Renal cortical epithelial cell (primary cell): ENCODE measurements around the gene OR2V2. TPM values are rescaled to one million over a fixed set of nuclear protein-coding genes. Genes with fewer than 3 reads are reported as not detected.
"Not testable (repeated sequence)": the region's sequence is repeated elsewhere in the genome, so short reads cannot be mapped to it uniquely, and the experiment has no call there.

Experiments
- DNase-seq: peaks from one replicate; pipeline ENCODE4 v3.0.0-alpha.2; 2011; ENCODE audit warnings: low read depth
- total RNA-seq: library from RNA; depleted of rRNA; stranded (reverse); fragments of >200 nt; gene quantifications from 2 replicates; pipeline ENCODE4 v1.2.3, GENCODE V29; 2014

Gene OR2V2
- not detected in 2 replicates for total RNA-seq

DNA sequence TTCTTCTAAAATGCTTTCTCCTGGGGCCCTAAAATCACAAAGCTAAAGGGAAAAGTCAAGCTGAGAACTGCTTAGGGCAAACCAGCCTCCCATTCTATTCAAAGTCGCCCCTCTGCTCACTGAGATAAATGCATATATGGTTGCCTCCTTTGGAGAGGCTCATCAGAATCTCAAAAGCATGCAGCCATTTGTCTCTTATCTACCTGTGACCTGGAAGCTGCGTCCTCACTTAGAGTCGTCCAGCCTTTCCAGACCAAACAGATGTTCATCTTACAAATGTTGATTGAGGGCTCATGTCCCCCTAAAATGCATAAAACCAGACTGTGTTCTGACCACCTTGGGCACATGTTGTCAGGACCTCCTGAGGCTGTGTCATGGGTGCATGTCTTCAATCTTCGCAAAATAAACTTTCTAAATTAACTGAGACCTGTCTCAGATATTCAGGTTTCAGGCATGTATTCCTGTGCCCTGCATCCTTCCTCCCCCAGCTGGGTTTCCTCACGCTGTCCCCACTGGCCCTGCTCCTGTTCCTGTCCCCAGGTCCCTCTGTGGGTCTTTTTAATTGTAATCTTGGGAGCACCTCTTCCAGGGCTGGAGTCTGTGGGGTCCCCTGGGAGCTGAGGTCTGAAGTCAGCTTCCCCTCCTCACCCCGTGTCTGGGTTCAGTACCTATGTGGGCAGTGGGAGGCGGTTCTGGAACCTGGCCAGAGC, at the start of gene OR2V2:
Gene OR2V2, plus strand, starts transcription at position 660 of the 710 bp plus-strand sequence. CDS start 7,357 bp downstream, outside the sequence.
- not testable (repeated sequence) for DNase-seq

DNA sequence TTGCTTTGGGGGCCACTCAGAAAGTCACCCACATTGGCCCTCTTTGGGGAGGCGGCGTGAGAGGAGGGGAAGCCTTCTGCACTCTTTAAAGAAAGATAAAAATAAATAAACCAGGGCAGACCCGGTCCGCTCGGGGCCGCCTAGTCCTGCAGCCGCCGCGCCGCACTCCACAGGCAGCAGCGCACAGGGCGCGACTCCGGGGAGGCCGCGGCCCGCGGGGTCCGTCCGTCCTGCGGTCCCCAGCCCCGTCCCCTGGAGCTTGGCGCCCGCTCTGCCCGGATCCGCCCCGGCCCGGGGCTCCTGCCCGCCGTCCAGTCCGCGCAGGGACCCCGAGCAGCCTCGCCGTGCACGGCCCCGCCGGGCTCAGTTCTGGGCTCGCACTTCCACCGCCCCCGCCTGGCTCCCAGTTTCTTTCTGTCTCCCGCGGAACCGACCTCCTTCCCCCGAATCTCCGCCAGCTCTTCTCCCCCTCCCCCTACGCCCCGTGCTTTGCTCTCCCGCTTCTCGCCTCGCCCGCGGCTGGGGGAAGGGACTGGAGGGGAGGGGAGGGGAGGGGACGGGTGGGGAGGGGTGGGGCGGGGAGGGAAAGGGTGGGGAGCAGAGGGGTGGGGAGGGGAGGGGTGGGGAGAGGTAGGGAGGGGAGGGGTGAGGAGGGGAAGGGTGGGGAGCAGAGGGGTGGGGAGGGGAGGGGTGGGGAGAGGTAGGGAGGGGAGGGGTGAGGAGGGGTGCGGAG, 49.5 kb upstream of the OR2V2 start:
- DNase-seq = not testable (repeated sequence)

DNA sequence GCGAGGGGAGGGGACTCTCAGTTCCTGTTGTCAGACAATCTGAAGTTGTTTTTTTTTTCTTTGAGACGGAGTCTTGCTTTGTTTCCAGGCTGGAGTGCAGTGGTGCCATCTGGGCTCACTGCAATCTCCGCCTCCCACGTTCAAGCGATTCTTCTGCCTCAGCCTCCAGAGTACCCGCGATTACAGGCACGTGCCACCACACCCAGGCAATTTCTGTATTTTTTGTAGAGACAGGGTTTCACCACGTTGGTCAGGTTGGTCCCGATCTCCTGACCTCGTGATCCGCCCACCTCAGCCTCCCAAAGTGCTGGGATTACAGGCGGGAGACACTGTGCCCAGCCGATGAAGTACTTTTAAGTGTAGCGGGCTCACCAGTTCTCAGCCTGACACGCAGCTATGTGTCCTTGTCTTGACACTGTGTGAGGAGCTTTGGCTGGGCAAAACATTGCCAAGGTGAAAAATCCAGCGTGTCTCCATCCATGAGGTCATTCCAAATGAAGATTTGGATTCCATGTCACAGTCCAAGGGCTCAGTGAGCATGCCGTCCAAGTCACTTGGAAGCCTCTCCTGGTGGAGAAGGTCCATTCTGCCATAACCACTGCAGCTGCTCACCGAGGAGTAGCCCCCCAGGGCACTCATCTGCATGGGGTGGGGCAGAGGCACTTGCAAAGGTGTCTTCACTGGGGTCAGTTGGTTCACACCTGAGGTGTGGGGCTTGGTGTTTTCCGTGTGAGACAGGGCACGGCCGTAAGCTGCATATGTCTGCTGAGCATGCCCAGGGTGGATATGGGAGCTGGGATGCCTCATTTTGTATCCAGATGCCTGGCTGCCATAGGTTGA, 48.4 kb upstream of the OR2V2 start:
- DNase-seq = no peak

DNA sequence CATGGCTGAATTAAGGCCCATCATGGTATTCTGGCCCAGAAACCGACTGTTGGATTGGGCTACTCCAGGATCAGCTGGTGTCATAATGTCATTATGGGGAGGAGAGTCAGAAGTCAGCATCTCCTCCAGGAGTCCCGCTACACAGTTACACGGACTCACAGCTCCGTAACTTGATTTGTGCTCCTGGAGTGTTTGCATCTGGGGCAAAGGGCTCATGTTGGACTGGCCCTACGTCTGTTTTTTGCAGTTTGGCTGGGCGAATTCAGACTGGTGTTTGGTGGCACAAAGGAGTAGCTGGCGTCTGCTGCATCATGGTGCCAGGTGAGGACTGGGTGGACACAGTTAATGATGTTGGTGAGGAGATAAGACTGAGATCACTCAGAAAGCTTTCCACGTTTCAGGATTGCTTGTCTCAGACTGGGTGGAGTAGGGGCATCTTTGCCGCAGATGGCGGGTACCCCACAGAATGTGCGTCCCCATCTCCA, 47.7 kb upstream of the OR2V2 start:
- no peak for DNase-seq

- DNase-seq = peak; percentile 7
These were observed 47.1 kb upstream of the OR2V2 start for GRCh38 chr5:181100121-181100875.

- not testable (repeated sequence) for DNase-seq
These were observed 46.2 kb upstream of the OR2V2 start for GRCh38 chr5:181101030-181101641.

- DNase-seq = not testable (repeated sequence)
These were observed 45.3 kb upstream of the OR2V2 start for GRCh38 chr5:181101930-181102674.

DNA sequence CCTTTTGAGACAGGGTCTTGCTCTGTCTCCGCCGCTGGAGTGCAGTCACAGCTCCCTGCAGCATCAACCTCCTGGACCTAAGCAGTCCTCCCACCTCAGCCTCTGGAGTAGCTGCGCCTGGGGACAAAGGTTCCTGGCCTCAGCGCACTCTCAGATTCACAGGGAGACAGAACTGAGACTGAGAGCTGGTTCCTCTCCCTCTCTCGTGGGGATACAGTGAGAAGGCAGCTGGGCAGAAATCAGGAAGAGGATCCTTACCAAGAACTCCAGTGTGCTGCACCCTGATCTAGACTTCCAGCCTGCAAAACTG, 43.2 kb upstream of the OR2V2 start:
- DNase-seq = not testable (repeated sequence)

DNA sequence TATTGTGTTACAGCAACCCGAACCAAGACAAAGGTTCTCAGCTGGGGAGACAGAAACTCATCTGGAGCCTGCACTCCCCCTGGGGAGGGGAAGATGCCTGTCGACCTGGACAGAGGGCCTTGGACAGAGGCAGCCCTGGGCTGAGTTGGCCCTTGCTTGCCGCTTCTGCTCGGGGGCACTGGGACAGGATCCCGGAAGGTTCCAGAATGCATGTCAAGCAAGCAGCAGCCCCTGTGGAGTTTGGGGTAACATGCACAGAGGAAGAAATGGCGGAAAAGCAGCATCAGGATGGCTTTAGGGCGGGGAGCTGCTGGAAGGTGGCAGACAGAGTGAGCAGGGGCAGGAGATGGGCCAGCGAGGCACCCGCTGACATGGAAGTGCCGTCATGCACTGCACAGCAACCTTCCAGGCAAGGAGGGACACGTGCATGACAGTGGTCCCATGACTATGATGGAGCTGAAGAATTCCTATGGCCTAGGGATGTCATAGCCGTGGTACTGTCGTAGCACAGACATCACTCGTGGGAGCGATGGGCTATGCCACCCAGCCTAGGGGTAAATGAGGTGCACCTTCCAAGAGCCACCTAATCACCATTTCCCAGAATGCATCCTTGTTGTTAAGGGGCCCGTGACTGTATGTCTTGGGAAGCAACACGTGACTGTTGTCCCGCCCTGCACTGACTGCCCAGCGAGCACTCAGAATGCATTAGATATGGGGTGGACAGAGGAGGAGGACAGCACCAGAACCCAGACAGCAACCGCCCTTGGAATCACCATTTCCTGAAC, 42.6 kb upstream of the OR2V2 start:
- DNase-seq = not testable (repeated sequence)

DNA sequence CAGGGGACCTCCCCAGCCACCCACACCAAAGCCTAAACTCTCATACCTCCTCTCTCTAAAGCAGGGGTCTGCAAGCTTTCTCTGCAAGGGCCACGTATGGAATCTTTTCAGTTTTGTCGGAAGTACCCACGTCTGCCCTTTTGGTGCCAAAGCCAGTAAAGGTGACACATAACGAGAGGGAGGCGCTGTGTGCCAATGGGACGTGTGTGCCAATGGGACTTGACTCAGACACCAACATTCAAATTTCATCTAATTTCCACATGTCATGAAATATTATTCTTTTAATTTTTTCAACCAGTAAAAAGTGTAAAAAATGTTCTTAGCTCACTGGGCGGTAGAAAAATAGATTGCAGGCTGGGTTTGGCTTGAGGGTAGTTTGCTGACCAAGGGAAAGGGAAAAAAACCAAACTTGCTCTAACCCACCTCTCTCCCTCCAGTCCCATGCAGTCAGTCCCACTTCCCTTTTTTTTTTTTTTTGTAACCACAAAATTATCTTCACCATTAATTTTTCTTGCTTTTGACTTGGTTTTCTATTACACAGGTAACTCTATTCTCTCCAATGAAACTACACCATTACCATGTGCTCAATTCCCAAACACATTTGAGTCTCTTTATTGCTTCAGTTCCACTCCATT, 41.9 kb upstream of the OR2V2 start:
- DNase-seq = no peak

DNA sequence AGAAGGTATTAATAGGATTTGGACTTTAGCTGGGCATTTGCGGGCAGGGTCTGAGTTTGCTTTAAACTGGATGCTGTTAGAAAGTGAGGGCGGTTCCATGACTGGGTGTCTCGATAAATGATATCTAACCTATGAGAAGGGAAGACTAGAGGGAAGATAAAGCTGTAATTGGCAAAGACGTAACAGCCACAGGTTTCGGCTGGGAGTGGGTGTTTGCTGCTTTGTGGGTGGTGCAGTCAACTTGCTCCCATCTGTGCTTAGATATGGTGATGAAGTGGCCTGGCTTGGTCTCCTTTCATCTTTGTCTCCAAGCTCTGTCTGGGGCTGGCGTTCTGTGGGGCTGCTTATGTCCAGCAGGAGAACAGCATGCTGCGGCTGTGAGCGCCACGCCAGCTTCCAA, 39.7 kb upstream of the OR2V2 start:
- DNase-seq = no peak

DNA sequence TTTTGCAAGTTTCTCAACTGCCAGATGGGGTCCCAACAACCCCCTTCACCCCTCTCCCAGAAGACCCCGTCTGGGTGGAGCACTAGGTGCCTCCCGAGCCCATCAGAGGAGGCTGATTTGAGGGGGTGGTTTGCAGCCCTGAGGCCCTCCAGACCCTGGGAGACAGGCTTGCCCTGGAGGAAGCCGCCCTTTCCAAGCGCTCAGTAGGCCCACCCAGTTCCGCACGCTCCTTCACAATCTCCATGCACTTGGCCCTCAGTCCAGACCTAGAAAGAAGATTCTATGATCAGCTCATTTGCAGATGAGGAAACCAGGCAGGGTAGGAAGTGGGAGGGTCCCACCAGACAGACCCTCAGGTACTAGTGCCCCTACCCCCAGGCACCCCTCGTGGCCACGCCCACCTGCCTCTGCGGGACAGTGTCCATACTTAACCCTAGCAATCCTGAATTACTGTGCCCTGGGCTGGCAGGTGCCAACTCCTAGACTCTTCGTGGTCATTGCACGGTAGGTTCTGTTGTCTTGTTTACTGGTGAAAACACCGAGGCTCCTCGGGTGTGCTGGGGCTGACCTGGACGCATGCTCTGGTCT, 38.7 kb upstream of the OR2V2 start:
- DNase-seq = no peak

- DNase-seq = no peak
These were observed 37.8 kb upstream of the OR2V2 start for GRCh38 chr5:181109489-181110013.

- DNase-seq = no peak
These were observed 36.4 kb upstream of the OR2V2 start for GRCh38 chr5:181111010-181111409.

- DNase-seq = no peak
These were observed 34.9 kb upstream of the OR2V2 start for GRCh38 chr5:181112476-181112875.

GRCh38 chr5:181113572-181113971, 33.8 kb upstream of the OR2V2 start:
- DNase-seq = not testable (repeated sequence)

DNA sequence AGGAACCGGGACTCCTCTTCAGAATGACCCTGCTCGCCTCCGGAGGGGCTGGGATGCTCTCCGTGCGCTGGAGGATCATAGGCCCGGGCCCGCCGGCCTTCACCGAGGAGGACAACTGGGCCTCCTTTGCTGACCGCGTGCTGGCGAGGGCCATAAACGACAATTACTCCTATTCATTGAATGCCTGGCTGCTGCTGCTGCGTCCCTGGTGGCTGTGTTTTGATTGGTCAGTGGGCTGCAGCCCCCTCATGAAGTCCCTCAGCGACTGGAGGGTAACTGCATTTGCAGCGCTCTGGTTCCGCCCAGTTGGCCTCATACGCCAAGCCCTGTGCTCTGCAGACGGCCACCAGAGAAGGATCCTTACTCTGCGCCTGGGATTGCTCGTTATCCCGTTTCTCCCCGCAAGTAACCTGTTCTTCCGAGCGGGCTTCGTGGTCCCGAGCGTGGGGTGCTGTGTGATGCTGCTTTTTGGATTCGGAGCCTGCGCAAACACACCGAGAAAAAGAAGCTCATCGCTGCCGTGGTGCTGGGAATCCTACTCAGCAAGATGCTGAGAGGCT, 33.0 kb upstream of the OR2V2 start:
- DNase-seq = no peak
